Endothelial cell of umbilical vein (primary cell): ENCODE data around the gene CHCHD3.

Experiments
- EZH2 ChIP-seq: IDR thresholded peaks from 2 replicates; pipeline ENCODE4 v1.6.1; 2012; ENCODE audit warnings: borderline replicate concordance, low read depth, mild to moderate bottlenecking, moderate library complexity, low read length, inconsistent platforms; ENCODE audit not compliant: severe bottlenecking
- FOS ChIP-seq: IDR thresholded peaks from 2 replicates; pipeline ENCODE4 v1.6.1; 2011; ENCODE audit warnings: mild to moderate bottlenecking, low read length, moderate library complexity, borderline replicate concordance; ENCODE audit not compliant: insufficient read depth
- GATA2 ChIP-seq: IDR thresholded peaks from 2 replicates; pipeline ENCODE4 v1.7.0; 2011; ENCODE audit warnings: low read depth, mild to moderate bottlenecking, moderate library complexity, mixed read lengths, low read length; ENCODE audit not compliant: insufficient read length, insufficient read depth
- JUN ChIP-seq: IDR thresholded peaks from 2 replicates; pipeline ENCODE4 v1.6.1; 2011; ENCODE audit warnings: borderline replicate concordance, low read depth; ENCODE audit not compliant: insufficient read length, insufficient read depth
- POLR2A ChIP-seq: IDR thresholded peaks from 2 replicates; pipeline ENCODE4 v1.6.1; 2012; ENCODE audit warnings: low read depth, mild to moderate bottlenecking, control low read depth, low read length
- POLR2AphosphoS5 ChIP-seq: IDR thresholded peaks from 2 replicates; pipeline ENCODE4 v1.6.1; 2012; ENCODE audit warnings: low read depth, mild to moderate bottlenecking, control low read depth, low read length, moderate library complexity; ENCODE audit not compliant: insufficient read depth
- TF ChIP-seq, protein P1 (sequence below): IDR thresholded peaks from 2 replicates; pipeline ENCODE4 v1.6.1; 2011; ENCODE audit not compliant: insufficient read depth, insufficient read length
- TF ChIP-seq, protein P2 (sequence below), 2 donors: IDR thresholded peaks; 1 replicate in 1 of 2; 2 replicates in 1 of 2; pipeline ENCODE4 v1.5.1; 2011; ENCODE audit warnings: low read length in 2 of 2, mild to moderate bottlenecking in 2 of 2, moderate library complexity in 2 of 2, control low read depth in 1 of 2, inconsistent platforms in 1 of 2, low read depth in 1 of 2; ENCODE audit not compliant: insufficient read depth in 1 of 2; ENCODE audit errors: extremely low read depth in 1 of 2

DNA sequence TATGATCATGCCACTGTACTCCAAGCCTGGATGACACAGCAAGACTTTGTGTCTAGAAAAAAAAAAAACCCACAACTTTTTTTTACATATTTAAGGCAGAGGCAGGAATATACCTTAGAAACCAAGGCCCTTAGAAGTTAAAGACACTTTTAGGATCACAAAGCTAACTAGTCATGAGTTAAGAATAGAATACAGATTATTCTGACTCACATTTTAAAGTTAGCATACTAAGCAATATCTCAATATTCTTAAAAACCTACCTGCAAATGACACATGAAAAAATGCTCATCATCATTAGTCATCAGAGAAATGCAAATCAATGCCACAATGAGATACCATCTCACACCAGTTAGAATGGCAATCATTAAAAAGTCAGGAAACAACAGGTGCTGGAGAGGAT, 177.7 kb downstream of the CHCHD3 start:
- TF ChIP-seq, protein P1, sequence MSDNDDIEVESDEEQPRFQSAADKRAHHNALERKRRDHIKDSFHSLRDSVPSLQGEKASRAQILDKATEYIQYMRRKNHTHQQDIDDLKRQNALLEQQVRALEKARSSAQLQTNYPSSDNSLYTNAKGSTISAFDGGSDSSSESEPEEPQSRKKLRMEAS: no peak
- TF ChIP-seq, protein P2, sequence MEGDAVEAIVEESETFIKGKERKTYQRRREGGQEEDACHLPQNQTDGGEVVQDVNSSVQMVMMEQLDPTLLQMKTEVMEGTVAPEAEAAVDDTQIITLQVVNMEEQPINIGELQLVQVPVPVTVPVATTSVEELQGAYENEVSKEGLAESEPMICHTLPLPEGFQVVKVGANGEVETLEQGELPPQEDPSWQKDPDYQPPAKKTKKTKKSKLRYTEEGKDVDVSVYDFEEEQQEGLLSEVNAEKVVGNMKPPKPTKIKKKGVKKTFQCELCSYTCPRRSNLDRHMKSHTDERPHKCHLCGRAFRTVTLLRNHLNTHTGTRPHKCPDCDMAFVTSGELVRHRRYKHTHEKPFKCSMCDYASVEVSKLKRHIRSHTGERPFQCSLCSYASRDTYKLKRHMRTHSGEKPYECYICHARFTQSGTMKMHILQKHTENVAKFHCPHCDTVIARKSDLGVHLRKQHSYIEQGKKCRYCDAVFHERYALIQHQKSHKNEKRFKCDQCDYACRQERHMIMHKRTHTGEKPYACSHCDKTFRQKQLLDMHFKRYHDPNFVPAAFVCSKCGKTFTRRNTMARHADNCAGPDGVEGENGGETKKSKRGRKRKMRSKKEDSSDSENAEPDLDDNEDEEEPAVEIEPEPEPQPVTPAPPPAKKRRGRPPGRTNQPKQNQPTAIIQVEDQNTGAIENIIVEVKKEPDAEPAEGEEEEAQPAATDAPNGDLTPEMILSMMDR (IDR thresholded peaks at IDR 0.05; ENCODE audit: extremely low read depth in 1 of 2, insufficient read depth in 1 of 2, low read depth in 1 of 2, low read length in 2 of 2): no peak
- TF ChIP-seq POLR2A (no peak), EZH2 (no peak), GATA2 (no peak), POLR2AphosphoS5 (no peak), JUN (no peak), FOS (no peak)
